Inflammatory macrophage treated with lipopolysaccharide for 4 hours (primary cell): ENCODE data around the gene KPNA1.

Source experiments
- DNase-seq: peaks from one replicate; pipeline ENCODE4 v3.0.0-alpha.2; 2020

KPNA1 gene

DNA sequence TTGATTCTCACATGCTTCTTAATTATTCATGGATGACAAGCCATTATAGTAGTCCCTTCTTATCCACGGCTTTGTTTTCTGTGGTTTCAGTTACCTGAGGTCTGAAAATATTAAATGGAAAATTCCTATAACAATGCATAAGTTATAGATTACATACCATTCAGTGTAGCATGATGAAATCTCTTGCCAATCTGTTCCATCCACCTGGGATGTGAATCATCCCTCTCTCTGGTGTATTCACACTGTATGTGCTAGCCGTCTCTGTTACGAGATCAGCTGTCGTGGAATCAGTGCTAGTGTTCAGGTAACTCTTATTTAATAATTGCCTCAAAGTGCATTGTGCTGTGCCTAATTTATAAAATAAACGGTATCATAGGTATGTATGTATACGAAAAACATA is 104.1 kb downstream of the KPNA1 start:
- no peak for DNase-seq

DNA sequence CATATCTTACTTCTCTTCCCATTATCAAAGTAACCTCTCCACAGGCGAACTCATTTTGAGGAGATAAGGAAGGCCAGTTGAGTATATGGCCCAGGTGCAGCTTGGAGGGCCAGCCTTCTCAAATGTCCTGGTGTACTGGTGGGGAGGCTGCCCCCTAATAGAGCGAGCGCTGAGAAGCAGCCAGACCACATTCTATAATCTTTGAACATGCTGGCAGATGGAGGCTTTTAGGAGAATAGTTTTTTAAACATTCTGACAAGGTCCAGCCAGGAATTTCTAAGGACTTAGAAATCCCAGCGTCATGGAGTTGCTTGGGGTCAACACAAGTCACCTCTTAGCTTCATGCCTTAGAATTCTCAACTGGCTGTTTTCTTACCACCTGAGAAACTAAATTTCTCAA is 104.6 kb downstream of the KPNA1 start:
- no peak for DNase-seq

DNA sequence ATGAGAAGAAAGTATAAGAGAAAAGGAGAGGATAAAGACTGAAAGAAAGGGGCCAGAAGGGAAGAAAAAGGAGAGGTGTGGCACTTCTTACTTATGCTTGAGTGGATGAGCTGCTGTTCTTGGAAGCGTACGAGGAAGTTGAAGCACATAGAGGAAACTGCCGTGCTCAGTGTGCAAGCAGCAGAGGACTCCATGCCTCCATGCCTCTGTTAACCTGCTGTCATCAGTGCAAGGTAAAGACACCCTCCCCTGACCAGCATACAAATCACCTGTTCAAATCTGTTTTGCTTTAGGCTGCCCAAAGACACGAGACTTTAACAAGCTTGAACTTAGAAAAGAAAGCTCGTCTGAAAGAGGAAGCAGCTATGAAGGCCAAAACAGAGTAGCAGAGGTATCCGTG is 105.3 kb downstream of the KPNA1 start:
- DNase-seq = peak; percentile 44

DNA sequence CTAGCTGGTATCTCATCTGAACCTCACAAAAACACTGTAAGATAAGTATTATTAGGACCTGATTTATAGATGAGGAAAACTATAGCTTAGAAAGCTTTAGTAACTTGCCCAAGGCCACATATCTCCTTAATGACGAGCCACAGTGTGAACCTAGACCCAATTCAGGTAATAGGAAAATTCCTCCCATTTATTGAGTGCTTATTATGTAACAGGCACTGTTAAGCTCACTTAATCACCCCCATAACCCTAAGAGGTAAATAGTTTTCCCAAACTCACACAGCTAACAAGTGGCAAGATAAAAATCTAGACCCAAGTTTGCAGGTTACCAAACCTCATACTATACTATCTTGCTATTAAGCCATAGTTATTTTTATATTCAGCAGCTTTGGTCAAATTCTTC is 106.8 kb downstream of the KPNA1 start:
- DNase-seq = no peak

DNA sequence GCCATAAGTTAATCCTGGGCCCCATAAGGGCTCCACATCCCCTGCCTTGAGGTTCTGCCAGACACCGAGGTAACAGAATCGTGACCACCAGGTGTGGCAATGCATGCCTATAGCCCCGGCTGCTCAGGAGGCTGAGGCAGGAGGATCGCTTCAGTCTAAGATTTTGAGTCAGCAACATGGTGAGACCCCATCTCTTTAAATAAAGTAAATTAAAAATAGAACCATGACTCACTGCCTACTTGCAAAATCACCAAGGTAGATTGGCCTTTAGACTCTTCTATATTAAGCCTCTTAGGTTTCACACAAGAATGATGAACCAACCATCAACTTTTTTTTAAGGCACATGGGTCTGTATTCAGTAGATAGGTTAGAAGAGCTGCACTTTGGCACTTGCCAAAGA is 108.5 kb downstream of the KPNA1 start:
- DNase-seq = no peak

DNA sequence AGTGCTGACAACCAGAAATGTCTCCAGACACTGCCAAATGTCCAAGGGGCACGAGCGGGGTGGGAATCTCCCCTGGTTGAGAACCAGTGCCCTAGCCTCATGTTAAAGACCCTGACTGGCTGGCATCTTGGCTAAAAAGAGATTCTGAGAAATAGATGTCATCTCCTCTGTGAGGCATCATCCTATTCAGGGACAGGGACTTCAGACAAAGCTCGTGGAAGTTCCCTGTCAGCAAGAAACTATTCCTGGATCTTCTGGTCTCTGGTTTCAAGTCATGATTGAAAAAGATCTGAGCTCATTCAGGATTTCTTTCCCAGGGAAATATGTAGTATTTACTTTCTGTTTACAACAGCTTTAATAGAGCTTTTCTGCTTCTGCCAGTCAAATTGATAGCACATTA is 109.7 kb downstream of the KPNA1 start:
- DNase-seq = no peak

DNA sequence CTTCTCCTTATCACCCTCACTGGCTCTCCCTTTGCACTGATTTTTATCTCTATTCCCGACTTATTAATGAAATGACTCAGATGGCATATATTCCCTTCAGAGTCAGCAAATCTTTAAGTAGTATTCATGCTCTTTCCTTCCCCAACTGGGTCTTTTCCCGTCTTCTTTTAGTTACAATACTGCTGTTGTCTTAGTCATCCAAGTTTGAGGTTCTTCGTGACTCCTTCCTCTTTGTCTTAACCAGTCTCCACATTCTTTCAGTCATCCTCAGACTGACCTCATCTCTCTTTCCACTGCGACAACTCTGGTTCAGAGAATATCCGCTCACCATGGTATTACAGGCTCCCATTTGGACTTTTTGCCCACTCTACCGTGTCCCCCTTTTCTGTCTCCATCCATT is 111.2 kb downstream of the KPNA1 start:
- DNase-seq = peak; percentile 35

DNA sequence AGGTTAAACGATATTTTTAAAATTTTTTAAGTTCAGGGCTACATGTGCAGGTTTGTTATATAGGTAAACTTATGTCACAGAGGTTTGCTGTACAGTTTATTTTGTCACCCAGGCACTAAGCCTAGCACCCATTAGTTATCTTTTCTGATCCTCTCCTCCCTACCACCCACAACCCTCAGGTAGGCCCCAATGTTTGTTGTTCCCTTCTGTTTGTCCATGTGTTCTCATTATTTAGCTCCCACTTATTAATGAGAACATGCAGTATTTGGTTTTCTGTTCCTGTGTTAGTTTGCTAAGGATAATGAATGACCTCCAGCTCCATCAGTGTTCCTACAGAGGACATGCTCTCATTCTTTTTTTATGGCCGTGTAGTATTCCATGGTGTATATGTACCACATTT is 115.8 kb downstream of the KPNA1 start:
- no peak for DNase-seq

DNA sequence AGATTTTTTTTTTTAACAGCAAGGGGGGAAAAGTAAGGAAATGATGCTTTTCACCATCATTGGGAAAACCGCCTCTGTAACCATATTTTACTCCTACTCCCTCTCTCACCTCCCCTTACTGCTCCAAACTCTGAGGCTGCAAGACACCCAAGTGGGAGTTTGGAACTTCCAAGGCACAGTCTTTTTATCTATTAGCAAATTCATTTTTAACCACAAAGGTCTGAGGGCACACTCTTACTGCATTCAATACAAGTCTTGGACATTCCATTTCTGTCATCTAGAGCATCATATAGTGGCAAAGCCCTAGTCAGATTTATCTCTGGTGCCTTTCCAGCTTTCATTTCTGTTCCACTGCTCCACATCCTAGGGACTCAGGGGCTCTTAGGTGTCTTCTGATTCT is 117.5 kb downstream of the KPNA1 start:
- DNase-seq = peak; percentile 32

DNA sequence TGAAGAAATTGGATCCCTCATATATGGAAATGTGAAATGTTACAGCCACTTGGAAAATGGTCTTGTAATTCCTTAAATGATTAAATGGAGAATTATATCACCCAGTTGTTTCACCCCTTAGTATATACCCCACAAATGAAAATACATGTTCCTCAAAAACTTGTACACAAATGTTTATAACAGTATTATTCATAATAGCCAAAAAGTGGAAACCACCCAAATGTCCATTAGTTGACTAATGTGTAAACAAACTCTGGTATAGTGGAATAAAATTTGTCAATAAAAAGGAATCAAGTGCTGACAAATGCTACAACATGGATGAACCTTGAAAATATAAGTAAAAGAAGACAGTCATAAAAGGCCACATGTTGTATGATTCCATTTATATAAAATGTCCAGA is 118.2 kb downstream of the KPNA1 start:
- DNase-seq = no peak

DNA sequence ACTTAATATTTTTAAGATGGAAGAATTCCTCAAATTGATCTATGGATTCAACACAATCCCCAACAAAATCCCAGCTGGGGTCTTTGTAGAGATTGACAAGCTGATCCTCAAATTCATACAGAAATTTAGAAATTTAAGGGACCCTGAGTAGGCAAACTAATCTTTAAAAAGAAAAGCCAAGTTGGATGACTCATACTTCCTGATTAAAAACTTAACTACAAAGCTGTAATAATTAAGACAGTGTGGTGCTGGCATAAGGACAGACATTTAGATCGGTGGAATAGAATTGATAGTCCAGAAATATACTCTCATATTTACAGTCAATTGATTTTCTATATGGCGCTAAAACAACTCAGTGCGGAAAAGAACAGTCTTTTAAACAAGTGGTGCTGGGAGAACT is 119.2 kb downstream of the KPNA1 start:
- no peak for DNase-seq

DNA sequence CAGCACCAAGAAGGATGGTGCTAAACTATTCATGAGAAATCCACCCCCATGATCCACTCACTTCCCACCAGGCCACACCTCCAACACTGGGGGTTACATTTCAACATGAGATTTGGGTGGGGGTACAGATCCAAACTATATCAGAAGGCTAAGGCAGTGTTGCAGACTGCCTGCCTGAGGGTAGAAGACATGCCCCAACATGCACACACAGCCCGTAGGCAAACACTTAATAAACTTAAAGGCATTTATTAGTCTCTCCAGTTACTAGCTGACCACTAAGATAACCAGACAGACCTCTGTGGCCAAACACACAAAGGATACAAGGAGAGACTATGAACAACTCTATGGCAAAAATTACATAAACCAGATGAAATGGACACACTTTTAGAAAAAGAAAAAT is 120.6 kb downstream of the KPNA1 start:
- no peak for DNase-seq

DNA sequence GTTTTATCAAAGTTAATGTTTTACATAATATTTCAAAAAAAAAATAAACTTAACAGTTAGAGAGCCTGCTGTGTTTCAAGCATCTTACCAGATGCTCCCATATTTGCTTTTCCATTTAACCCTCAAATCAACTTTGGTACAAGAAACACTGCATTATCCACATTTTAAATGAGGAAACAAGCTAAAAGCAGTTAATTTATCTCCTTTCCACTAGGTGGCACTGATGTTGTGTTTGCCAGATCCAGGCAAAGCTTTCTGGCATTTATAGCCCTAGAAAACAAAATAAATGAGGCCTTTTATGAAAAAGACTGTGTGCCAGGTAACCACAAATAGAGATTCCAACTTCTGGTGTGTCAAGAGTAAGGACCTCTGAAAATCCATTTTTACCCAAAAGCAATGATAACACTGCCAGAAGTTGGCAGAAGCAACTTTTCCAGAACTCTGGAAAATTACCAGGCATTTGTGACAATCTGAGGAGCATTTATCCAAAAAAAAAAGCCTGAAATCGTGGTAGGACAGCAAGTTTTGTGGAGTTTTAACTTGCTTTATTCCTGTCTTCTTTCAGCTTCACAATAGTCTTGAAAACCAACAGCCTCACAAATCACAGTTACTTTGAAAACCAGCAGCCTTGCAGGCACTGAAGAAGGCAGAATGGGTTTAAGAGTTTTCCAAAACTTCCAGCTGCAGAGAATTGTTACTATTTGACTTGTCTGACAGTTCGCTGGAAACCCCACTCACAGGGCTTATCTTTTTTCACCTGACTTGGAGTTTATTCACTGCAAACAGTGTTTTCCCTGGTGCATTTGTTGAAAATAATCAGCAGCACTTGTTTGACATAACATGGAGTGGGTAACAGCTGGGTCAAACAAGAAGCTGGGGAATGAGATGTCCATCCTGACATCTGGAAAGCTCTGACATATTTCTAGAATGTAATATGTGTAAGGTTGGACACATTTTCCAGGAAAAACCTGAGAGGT is 121.6 kb downstream of the KPNA1 start:
- DNase-seq = peak; percentile 64

DNA sequence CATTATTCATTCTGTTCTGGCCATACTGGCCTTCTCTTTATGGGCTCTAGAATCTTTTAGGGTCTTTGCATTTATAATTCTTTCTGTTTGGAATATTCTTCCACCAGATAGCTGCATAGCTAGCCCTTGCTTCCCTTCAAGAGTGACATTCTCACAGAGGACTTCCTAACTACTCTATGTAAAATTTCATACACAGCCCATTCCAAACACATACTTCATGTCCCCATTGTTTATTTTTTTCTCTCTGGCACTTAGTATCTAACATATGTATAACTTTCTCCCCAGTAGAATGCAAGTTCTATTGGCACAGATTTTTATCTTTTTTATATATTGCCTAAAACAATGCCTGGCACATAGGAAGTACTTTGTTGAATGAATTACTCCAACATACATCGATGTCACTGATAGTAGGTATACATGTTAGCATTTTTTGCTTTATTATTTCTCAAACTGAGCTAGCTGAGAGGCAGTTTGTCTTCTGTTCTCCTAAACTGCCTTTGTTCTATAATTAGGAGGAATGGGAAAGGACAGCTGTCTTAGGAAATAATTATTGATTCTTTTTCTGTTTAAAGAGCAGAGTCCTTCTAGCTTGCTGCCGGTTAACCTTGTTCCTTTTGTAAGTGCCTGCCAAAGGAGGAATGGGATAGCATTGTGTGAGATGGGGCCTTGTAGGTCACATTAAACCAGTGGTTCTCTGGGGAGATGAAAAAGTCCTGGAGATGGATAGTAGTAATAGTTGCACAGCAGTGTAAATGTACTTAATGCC is 122.9 kb downstream of the KPNA1 start:
- DNase-seq = no peak

DNA sequence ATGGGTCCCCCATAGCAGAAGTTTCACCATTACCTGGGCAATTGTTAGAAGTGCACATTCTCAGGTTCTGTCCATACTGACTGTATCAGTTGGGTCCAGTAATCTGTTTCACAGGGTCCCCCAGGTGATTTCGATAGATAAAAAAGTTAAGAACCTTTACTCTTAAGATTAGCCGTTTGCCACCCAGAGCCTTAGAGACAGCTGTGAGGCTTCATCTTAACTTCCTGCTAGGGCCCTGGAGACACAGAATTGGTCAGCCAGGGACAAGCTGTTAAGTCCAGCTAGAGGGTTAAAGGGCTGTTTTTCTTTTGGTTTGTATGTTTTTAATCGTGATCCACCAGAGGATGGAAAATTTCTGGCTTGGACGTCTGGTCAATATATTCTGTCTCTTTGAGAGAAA is 124.1 kb downstream of the KPNA1 start:
- no peak for DNase-seq

DNA sequence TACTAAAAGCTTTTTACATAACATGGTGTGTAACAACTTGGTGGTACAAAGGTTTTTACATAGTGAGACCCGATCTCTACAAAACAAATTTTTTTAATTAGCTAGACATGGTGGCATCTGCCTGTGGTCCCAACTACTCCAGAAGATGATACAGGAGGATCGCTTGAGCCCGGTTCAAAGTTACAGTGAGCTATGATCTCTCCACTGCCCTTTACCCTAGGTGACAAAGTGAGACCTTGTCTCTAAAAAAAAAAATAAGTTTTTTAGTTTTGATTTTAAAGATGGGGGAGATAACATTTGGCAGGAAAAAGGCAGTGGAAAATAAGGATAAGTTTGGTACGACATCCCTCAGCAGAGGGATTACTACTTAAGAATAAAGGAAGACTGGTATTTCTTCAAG is 124.8 kb downstream of the KPNA1 start:
- no peak for DNase-seq

DNA sequence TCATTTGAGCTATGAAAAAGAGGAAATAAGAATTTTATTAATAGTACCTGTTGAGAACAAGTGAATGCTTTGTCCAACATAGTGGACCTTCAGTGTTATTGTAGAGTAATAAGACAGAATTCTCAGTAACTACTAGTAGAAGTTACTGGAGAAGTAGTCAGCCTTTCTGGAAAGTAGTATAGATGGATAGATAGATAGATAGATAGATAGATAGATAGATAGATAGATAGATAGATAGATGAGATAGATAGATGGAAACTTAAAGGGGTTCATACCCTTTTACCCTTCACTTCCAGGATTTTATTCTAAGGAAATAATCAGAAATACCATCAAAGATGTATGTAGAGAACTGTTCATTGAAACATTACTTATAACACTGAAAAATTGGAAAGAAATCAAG is 125.5 kb downstream of the KPNA1 start:
- DNase-seq = no peak

DNA sequence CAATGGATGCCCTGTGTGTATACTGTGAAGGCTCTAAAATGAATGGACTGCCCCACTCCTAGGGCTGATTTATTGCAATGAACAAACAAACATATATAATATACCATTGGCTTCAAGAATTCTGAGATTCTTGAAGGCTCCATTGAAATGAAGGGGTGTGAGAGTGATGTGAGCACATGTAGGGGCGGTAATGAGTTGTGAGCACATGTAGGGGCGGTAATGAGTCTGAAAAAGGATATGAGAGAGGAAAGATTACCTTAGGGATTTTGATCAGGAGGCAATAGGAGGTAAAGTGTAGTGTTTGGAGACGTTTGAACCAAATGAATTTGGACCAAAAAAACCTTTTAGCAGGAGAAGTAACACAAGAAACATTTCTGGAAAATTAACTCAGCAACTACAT is 127.0 kb downstream of the KPNA1 start:
- no peak for DNase-seq

DNA sequence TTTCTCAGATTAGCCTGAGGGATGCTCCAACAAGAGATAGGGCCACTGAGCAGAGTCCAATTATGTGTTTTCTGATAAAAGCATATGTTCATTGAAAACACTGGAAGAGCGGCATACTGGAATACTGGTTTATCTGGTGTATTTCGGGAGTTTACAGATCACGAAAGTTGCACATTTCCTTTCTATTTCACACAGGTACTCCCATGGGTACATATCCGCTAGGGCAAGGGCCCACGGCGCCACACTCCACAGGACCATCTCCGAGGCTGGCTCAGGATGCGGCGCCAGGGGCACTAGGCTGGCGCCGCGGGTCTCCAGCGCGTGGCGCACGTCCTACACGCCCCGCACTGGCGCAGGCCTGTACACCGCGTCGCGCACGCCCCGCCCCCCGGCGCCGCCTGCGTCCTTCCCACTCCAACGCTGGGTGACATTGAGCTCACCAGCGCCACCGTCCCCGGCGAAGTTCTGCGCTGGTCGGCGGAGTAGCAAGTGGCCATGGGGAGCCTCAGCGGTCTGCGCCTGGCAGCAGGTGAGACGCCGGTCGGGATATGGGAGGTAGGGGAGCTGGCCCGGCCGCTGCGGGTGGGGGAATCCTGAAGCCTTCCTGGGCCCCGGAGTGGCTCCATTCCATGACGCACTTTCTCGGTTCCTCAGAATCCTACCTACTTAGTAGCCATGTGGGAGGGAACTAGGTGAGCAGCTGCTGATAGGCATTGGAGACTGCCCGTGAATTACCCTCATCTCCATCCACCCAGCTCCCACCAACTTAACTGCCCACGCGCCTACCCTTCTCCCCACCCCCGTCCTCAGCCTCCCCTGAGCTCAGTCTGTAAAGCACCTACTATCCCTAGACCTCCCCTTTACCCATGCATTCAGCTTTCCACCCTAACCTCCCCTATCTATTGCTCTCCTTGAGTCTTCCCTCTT is 130.7 kb downstream of the KPNA1 start, which contains the start of gene FAM162A:
TSS of gene FAM162A (plus strand) at position 412 of the 927 bp plus-strand sequence. CDS start at position 496, 84 bp downstream.
- DNase-seq = peak; percentile 96

DNA sequence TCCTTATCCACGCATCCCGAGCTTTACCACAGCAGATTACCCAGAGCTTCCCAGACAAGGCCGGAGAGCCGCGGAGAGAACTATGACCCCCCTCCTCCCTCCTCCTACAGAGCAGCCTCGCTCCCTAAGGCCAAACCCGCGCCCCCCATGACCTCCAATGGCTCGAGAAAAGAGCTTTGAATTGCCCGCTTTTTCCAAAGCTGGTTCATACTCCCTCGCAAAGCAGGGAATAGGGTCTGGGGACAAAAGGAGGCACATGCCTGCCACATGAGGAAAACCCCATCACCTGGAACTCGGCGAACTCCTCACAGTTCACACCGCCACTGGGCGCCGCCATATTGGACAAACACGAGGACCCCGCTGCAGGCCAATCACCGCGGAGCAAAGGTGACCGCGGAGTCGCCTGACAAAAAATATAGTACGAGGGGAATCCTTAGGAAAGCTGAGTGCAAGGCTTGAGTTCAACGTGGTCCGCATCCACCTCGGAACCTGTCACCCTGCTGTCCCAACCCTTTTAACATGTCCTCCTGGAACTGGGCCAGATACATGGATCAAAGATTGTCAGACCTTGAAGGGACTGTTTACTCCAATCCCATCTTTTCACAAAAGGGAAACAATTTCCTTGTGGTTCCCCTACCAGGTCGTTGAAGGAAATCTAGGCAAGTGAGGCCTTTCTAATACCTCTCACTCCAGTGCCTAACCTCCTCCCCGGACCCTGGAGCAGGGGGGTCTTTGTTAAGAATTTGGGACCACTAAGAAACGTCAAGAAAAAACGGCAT is 131.7 kb downstream of the KPNA1 start, which contains the start of gene MIX23:
TSS of gene MIX23 (minus strand) at position 344 of the 779 bp plus-strand sequence. CDS start at position 337, 7 bp downstream.
- peak; percentile 85 for DNase-seq

DNA sequence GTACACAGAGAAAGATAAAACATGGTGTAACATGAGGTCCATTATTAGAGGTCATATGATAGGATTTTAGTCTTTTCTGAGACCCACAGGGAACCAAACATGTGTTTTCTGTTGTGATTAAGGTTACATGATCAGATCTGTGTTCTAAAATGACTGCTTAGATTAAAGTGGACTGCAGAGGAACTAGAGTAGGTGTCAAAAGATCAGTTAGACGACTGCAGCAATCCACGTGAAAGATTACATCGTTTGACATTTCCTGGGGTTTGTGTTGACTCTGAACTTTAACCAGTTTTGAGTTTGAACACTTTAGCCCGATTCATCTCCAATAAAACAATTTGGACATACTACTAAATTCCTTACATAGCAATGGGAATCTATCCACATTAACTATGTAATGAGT is 136.8 kb downstream of the KPNA1 start:
- DNase-seq = no peak

DNA sequence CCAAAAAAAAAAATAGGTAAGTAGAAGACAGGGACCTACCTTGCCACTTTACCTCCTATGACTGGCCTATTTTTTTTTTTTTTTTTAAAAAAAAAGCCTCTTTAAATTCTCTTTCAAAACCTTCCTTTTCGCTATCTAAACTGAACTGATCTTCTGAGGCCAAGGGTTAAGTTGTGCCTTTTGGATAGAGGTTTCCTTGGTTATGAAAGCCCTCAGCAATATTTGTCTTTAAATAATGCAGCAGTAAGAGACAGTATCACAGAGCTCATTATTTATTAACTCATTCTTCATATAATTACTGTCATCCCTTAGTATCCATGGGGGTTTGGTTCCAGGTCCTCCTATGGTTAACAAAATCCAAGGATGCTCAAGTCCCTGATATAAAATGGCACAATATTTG is 140.7 kb downstream of the KPNA1 start:
- no peak for DNase-seq
